ENCODE results near the gene CIB4.

DNA sequence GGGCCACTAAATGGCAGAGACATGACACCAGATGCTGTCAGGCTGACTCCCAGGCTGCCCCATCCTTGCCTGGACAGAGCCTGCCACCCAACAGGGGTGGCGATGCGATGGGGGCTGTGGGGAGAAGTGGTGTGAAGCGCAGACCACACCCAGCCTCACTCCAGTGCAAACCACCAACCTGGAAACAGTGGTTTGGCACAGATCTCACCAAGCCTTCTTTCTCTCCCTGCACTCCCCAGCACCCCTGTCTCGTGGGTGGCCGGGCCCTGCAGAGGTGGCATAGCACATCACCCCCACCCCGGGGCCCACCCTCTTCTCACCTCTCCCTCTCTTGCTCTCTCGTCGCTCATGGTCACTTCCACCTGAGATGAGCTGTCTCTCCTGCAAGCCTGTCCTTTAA, 32.6 kb downstream of the CIB4 start:
- TF ChIP-seq, protein P1, sequence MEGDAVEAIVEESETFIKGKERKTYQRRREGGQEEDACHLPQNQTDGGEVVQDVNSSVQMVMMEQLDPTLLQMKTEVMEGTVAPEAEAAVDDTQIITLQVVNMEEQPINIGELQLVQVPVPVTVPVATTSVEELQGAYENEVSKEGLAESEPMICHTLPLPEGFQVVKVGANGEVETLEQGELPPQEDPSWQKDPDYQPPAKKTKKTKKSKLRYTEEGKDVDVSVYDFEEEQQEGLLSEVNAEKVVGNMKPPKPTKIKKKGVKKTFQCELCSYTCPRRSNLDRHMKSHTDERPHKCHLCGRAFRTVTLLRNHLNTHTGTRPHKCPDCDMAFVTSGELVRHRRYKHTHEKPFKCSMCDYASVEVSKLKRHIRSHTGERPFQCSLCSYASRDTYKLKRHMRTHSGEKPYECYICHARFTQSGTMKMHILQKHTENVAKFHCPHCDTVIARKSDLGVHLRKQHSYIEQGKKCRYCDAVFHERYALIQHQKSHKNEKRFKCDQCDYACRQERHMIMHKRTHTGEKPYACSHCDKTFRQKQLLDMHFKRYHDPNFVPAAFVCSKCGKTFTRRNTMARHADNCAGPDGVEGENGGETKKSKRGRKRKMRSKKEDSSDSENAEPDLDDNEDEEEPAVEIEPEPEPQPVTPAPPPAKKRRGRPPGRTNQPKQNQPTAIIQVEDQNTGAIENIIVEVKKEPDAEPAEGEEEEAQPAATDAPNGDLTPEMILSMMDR (IDR thresholded peaks at IDR 0.05) = no peak
- no peak for TF ChIP-seq POLR2A (IDR thresholded peaks at IDR 0.05)
